Measurements from ENCODE around the gene TUBAL3.

Gene TUBAL3

DNA sequence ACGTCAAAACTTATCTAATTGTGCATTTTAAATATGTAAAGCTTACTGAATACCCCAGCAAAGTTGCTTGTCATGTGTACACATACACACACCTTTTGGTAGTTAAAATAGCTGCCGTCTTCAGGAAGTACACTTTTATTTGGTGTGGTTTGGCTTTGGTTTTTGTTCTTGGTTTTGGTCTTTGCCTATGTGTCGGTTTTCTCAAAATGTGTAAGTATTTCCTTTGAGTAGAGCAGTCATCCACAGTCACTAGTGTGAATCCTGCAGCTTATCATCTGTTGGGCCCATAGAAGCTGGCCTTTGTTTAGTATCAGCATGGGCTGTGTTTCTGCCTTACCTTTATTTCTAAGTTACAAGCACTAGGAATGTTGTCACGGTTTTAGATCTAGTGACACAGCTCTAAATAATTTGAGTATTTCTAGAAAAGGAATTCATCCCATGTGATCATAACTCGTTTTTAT lies 43.0 kb upstream of the TUBAL3 start:
- no peak for DNase-seq (ENCODE audit: extremely low read depth, low read depth)
- TF ChIP-seq, protein P1, sequence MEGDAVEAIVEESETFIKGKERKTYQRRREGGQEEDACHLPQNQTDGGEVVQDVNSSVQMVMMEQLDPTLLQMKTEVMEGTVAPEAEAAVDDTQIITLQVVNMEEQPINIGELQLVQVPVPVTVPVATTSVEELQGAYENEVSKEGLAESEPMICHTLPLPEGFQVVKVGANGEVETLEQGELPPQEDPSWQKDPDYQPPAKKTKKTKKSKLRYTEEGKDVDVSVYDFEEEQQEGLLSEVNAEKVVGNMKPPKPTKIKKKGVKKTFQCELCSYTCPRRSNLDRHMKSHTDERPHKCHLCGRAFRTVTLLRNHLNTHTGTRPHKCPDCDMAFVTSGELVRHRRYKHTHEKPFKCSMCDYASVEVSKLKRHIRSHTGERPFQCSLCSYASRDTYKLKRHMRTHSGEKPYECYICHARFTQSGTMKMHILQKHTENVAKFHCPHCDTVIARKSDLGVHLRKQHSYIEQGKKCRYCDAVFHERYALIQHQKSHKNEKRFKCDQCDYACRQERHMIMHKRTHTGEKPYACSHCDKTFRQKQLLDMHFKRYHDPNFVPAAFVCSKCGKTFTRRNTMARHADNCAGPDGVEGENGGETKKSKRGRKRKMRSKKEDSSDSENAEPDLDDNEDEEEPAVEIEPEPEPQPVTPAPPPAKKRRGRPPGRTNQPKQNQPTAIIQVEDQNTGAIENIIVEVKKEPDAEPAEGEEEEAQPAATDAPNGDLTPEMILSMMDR (IDR thresholded peaks at IDR 0.05; ENCODE audit: low read depth, low read length): no peak

DNA sequence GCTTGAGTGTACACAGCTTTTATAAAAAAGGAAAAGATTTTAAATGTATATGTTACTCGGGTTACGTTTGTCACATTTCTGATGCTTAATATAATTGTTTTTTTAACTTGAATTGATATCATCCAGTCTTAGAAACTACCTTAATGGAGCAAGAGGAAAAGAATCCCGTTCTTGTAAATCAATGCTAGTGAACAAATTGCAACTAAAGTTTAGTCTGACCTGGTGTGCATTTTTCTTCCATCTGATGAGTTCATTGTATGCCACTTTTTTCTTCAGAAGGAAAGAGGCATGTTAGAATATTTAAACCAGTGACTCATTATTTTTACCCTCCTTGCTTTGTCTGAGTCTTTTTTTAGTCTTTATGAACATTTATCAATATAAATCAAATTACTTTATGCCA lies 42.4 kb upstream of the TUBAL3 start:
- TF ChIP-seq, protein P1 (IDR thresholded peaks at IDR 0.05; ENCODE audit: low read depth, low read length): no peak
- DNase-seq (ENCODE audit: extremely low read depth, low read depth): no peak

DNA sequence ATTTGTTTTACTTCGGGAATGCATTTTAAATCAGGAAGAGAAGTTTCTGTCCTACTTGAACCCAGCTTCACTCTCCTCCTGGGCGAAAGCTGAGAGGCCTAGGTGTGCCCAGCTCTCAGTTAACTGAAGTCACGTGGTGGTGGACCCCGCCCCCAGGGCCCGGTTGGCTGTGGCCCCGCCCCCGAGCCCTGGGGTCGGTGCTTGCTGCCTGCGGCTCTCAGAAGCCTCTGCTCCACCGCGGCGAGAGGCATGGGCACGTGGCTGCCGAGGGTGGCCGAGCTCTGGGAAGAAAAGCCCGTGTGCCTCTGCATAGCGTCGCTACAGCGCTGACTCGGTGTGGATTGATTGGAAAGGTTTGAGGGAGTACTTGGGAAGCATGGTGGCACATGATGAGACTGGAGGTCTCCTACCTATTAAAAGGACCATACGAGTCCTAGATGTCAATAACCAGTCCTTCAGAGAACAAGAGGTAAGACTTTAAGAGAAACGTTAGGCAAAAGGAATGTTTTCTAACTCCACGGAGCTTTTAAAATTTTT lies 41.8 kb upstream of the TUBAL3 start:
- peak; percentile 55 for DNase-seq (ENCODE audit: extremely low read depth, low read depth)
- TF ChIP-seq, protein P1 (IDR thresholded peaks at IDR 0.05; ENCODE audit: low read depth, low read length): no peak

DNA sequence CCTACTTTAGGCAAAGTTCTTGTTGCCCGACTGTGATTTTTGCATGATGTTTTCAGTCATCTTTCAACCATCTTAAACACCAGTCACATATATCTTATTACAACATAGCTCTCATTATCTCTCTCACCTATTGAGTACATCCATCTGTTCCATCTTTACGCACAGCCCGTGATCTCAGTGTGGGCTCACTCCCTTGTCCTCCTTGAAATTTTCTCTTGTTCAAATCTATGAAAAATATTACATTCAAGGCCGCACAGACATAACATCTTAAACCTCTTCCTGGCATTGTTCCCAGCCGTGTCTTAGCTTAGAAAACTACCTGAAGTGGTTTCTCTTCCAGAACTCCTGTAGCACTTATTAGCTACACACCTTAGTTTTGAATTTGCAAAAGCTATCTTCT lies 40.4 kb upstream of the TUBAL3 start:
- TF ChIP-seq, protein P1 (IDR thresholded peaks at IDR 0.05; ENCODE audit: low read depth, low read length): no peak
- DNase-seq (ENCODE audit: extremely low read depth, low read depth): no peak

DNA sequence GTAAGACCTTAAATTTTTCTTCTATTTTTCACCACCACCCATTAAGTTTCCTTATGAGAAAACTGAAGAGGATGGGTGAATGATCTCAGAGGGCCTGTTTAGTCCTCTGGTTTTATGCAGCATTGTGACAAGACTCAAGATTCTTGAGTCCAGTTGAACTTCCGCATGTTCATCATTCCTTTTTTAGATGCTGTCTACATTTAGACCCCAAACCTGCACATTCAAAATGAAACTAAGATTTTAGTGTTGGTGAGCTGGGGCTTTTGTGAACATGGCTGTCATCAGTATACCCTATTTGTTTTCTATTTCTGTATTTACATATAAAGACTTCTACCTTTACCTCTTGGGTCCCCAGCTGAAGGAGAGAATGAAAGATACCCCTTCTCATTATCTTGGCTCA lies 38.8 kb upstream of the TUBAL3 start:
- TF ChIP-seq, protein P1 (IDR thresholded peaks at IDR 0.05; ENCODE audit: low read depth, low read length): no peak
- DNase-seq (ENCODE audit: extremely low read depth, low read depth): no peak

DNA sequence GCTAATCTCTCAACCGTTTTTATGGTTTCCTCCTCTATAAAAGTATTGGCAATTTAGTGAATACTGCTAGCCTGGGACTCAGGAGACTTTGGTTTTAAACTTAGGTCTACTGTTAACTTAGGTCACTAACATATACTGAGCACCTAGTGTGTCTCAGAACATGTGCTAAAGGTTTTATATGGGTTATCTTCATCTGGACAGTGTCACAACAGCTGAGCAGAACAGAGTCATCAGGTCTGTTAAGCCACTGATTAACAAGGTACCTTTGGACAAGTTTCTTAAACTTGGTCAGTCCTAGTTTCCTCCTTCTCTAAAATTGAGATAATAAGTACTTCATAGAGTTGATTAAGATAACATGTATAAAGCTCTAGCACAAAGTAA lies 38.4 kb upstream of the TUBAL3 start:
- DNase-seq (ENCODE audit: extremely low read depth, low read depth): no peak
- TF ChIP-seq, protein P1 (IDR thresholded peaks at IDR 0.05; ENCODE audit: low read depth, low read length): no peak

DNA sequence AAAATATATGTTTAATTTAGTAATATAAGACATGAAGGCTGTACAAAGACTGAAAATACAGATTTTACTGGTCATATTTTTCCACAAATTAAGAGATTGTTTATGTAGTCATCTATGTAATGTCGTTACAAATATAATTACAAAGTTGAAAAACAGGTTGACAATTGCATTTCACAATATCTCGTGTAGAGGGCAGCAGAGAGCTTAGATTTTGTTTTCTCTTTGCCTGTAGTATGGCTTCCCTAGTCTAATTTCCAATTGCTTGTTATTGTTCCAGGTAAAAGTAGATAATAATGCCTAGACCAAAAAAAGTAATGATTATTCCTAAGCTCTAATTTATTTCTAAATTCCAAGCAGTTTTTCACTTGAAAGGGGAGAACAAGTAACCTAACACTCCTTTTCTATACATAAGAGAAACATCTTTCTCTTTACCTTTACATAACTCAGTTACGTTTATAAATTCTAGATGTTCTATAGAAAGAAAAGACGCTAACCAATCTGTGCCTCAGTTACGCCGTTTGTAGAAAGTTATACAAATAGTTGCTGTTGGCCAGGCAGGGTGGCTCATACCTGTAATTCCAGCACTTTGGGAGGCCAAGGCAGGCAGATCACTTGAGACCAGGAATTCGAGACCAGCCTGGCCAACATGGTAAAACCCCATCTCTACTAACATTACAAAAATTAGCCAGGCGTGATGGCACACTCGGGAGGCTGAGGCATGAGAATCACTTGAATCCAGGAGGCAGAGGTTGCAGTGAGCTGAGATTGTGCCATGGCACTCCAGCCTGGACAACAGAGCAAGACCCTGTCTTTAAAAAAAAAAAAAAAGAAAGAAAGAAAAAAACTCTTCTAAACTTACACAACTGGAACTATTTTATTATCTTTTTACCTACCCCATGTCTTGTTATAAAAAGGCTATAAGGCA lies 37.7 kb upstream of the TUBAL3 start:
- TF ChIP-seq, protein P1 (IDR thresholded peaks at IDR 0.05; ENCODE audit: low read depth, low read length): peak; percentile 68
- DNase-seq (ENCODE audit: extremely low read depth, low read depth): no peak
